A172 (cell line): ENCODE results near the gene SPRED3. TPM values are rescaled to one million over a fixed set of nuclear protein-coding genes. Genes with fewer than 3 reads are reported as not detected.
A peak's percentile ranks its signal among the peaks of the same experiment; 100 is the strongest.

ENCODE experiments used
- DNase-seq: peaks from one replicate; pipeline ENCODE4 v3.0.0-alpha.2; 2015; ENCODE audit warnings: low spot score
- total RNA-seq: library from RNA; depleted of rRNA; stranded (reverse); fragments of >200 nt; shearing (Covaris generic); gene quantifications from 2 replicates; pipeline ENCODE4 v1.2.3, GENCODE V29; 2014

SPRED3 gene
- total RNA-seq, 1 experiment from 2014 or later, result 2.4 TPM

DNA sequence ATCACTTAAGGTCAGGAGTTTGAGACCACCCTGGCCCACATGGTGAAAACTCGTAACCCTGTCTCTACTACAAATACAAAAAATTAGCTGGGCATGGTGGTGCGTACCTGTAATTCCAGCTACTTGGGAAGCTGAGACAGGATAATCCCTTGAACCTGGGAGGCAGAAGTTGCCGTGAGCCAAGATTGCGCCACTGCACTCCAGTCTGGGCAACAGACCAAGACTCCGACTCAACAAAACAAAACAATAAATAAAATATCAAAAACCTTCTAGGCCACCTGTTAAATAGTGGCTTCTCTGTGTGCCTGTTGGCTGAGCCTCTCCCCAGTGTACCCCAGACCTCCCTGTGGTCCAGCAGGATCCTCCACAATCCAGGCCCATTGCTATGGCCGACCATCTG, 17.4 kb upstream of the SPRED3 start:
- no peak for DNase-seq

DNA sequence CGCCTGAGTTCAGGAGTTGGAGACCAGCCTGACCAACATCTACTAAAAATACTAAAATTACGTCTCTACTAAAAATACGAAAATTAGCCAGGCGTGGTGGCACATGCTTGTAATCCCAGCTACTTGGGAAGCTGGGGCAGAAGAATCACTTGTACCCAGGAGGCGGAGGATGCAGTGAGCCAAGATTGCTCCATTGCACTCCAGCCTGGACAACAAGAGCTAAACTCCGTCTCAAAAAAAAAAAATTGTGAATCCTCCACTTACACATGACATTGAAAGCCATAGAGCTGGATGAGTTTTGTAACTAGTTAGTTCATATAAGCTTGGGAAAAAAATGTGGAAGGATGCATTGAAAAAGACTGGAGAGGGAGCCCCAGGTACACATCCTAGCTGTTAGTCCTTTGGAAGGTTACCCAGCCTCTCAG, 14.6 kb upstream of the SPRED3 start:
- no peak for DNase-seq

DNA sequence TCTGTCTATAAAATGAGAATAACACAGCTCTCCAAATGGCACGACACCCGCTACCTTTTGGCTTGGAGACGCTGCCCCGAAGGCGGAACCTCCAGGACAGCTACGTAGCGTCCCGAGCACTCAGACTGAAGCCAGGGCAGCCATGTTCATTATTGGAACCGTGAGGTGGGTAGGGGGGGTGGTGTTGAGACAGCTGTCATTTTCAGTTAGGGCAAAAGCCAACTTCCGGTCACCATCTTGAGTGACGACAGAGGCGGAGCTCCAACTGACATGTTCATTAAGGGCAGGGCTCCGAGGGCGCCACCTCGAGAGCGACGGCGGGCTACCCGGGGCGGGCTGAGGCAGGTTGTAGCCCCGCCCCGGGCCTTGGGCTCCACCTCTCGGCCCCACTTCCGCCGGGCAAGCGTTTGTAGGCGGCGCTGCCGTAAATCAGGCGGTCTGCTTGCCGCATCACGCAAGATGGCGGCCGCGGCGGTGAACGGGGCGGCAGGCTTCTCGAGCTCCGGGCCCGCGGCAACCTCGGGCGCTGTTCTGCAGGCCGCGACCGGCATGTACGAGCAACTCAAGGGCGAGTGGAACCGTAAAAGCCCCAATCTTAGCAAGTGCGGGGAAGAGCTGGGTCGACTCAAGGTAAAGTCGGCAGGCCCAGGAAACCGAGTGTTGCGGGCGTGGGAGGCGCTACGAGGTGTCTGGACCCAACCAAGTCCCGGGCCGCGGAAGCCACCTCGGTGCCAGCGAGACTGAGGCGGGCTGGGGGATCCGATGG, 14.0 kb upstream of the SPRED3 start, which contains the start of gene PSMD8:
Gene PSMD8, plus strand, starts transcription at position 240 of the 766 bp plus-strand sequence. Its CDS starts 31 bp downstream, at position 271.
- DNase-seq, result peak; percentile 99

DNA sequence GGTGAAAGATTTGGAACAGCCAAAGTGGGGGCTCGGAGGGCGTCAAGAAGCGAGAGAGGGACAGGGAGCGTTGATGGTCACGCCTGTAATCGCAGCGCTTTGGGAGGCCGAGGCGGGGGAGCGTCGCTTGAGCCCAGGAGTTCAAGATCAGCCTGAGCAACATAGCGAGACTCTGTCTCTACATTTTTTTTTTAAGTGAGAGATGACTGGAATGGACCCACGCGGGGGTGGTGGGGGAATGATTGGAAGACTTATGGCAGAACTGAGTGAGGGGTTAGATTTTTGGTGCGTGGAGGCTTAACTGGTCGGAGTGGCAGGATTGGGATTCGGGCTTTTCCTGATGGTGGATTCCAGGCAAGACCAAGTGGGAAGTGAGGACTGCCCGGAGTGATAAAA, 13.4 kb upstream of the SPRED3 start:
- peak; percentile 32 for DNase-seq

- DNase-seq, result no peak
These were observed 12.7 kb upstream of the SPRED3 start for GRCh38 chr19:38375748-38376147.

DNA sequence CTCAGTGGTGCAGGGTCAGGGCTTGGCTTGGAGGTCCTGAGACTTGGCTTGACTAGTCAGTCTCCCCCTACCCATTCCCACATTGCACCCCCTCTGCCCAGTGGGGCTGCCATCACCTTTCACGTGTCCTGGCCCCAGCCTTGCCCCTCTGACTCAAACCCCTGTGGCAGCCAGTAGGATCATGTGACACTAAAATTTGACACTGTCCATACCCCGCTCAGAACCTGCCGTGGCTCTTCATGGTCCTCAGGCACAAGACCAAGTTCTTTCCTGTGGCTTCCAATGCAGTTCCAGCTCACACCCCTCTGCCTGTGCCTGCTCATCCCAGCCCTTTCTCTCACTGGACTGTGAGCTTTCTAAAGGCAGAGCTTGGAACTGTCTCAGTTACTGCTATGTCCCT, 11.9 kb upstream of the SPRED3 start:
- DNase-seq, result no peak

GRCh38 chr19:38377052-38377451, 11.4 kb upstream of the SPRED3 start:
- DNase-seq, result no peak

GRCh38 chr19:38378866-38379265, 9.6 kb upstream of the SPRED3 start:
- no peak for DNase-seq

GRCh38 chr19:38381138-38381537, 7.4 kb upstream of the SPRED3 start:
- no peak for DNase-seq

DNA sequence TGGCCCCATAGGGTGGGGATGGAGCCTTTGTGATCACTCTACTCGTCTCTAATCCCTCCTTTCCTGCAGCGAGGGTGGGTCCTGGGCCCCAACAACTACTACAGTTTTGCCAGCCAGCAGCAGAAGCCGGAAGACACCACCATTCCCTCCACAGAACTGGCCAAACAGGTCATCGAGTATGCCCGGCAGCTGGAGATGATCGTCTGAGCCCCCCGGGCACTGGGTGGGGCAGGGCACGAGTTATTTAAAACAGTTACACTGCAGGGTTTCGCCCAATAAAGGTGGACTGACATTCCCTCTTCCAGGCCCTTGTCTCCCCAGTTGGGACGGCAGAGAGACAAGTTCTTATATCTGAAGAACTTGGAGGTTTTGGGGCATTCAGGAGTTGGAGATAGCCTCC, 5.3 kb upstream of the SPRED3 start:
- DNase-seq, result no peak

DNA sequence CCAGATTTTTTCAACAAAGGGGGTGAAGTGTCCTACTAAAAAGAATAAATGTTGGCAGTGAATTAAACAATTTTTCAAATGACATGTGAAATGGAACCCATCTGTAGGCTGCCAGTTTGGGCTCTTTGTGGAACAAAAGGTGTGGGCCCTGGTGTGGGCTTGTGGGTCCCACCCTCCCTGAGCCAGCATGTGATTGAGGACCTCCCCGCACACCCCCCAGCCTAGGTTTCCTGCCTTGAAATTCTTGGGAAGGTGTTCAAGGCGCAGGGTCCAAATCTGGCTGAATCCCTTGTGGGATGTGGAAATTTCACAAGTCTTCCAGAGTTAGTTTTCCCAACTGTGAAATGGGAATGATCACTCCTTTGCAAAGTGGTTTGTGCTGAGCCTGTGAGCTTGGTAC, 4.8 kb upstream of the SPRED3 start:
- DNase-seq, result no peak

DNA sequence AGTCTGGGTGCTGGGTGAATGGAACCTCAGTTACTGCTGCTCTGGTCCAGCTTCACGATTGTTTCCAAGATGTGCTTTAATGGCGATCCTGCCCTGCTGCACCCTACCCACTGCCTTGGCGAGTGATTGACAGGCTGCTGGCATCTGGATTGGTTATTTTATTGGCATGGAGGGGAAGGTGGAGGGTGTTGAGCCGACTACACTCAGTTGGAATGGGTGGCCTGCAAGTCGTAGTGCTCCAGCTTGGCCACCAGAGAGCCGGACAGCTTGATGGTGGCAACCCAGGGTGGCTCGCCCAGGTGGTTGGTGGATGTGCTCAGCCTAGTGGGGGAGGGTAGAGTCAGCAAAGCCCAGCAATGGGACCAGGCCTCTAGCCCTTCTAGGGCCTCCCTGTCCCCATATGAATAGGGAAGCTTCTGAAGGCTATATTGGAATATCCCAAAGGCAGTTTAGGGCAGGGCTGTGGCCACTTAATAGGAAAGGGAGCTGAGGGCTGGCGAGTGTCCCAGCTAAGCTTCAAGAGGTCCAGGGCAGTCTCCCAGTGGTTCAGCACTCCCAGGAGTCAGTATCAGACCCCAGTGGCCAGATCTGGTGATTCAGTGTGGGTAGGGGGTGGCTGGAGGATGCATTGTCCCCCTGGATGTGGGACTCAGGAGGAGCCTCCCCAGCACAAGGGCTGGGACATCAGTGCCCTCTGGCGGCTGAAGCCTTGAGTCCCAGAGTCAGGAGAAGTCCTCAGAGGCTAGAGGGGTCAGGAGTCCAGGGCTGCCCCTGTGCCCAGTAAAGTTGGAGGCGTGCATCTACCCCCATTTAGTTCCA, 4.1 kb upstream of the SPRED3 start:
- DNase-seq, result no peak

DNA sequence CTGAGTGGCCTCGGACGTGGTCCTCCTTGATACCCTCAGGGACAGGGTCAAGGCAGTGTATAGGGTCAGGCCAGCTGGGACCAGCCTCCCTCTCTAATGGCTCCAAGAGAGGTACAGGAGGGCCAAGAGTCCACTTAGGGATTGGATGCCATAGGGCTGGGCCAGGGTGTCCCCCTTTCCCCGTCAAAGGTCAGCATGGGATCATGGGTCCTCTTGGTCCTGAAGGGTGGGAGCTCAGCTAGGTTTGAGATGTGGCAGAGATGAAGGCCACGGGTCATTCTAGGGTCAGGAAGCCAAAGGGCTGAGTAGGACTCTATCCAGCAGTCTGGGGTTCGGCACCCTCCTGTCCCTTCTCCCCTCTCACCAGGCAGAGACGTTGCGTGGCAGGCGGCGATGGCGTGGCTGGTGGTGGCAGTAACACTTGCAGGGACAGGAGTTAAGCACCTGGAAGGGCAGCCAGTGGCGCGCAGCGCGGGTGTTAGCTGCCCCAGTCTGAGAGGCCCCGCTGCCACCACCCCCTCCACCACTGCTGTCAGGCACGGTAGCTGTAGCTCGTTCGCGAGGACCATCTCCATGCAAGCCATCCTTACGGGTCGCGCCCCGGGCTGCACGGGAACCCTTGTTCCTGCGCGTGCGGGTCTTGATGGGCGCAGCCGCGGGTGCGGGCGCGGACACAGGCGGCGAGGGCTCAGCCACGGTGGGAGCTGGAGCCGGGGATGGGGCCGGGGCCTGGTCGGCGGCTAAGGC, 3.3 kb upstream of the SPRED3 start:
- DNase-seq, result no peak

GRCh38 chr19:38385804-38386257, 2.7 kb upstream of the SPRED3 start:
- no peak for DNase-seq

DNA sequence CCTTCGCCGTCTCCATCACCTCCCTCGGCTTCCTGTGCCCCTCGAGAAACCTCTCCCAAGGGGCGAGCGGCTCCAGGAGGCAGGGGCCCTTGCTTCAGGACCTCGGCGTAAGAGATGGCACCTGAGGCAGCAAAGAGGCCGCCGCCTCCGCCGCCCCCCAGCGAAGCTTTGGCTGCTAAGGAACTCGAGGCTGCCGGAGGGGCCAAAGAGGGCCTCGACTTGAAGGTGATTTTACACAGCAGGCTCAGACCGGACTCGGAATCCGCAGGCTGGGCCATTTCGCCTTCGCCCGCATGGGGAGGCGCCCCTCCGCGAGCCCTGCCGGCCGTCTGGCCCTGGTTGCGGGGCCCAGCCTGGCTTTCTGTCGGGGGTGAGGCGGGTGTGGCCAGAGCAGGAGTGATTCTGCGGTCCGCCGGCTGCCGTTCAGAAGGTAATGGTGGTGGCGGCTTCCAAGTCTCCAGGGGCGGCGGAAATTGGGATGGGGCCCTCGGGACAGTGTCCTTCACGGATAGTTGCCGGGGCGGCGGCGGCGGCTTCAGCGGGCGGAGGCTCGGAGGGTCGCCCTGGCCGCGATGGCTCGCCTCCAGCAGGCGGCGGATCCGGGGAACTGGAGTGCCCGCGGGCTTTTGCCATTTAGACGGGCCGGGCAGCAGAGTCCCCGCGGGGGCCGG, 2.1 kb upstream of the SPRED3 start:
- no peak for DNase-seq

- DNase-seq, result no peak
These were observed 1.4 kb upstream of the SPRED3 start for GRCh38 chr19:38386971-38387549.

DNA sequence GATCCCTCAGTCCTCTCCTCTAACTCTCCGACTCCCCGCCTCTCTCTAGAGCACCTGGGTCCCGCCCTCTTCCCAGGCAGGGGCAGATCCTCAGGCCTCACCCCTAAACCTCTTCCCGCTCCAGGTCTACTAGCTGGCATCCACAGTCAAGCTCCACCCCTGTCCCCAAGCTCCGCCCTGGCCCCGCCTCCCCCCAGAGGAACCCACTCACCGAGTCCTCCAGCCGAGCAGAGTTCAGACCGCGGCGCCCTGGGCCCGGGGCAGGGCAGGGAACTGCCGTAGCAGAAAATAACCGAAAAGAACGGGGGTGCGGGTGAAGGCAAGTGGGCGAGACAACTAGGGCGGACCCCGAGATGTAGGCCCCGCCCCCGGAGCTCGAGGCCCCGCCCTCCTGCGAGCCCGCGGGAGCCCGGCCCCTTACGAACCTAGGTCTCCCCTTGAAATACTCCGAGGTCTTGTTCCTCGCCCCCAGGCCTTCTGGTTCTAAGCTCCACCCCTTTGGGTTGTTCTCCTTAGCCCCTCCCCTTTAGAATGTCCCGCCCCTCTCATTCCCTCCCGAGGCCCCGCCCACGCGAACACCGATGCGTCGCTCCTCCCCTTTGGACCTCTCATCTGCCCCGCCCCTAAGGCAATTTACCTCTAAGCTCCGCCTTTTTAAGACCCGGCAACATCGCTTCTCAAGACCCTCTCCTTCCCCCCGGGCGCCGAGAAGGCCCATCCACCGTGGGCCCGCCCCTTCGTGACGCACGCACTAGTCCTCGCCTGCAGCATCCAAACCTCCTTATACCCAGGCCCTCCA, 748 bp upstream of the SPRED3 start, which contains the start of gene GGN:
Gene GGN, minus strand, starts transcription at position 485 of the 799 bp plus-strand sequence. CDS start 773 bp downstream, outside the sequence.
- DNase-seq, result peak; percentile 92

DNA sequence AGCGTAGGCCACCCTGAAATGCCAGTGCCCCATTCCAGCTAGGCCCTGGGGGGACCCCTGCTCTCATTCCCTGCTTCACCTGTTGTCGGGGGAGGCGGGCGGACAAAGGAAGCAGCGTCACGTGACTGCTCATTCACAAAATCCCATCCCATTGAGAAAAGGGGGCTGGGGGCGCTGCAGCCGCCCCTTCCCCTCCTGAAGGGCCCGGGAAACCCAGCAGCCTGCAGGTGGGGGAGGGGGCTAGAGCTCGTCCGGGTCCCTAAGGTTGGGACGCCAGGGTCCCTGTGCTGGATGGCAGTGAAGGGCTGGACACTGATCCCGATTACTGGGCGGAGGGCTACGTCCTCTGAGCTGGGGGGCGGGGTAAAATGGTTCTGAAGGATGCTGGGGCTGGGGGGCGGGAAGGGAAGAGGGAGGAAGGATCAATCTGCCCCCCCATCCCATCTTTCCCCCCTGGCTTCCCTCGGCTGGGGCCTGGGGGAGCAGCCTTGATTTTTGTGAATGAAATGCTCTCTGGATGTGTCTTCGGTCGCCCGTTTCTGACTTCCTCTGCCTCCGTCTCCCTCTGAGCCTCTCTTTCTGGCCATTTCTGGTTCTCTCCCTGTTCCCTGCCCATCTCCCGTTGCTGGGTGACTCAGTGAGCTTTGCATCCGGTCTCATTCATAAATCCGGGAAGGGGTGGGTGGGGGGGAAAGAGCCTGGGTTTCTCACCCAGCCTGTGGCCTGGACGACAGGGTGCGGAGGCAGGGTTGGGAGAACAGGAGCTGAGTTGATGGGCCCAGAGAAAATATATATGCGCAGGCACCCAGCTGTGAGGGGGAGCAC, 816 bp downstream of the SPRED3 start:
- peak; percentile 79 for DNase-seq
